WTC11 (cell line): ENCODE measurements around the gene FOXD1. TPM values are rescaled to one million over a fixed set of nuclear protein-coding genes. Genes with fewer than 3 reads are reported as not detected.

Source experiments
- ATAC-seq: fragments of 200-7000 bp; cut with Tn5 transposase; 2 replicates; pipeline ENCODE4 v1.10.0; 2021; ENCODE audit warnings: mild to moderate bottlenecking, moderate library complexity
- CTCF ChIA-PET: fragments of 300-600 bp; sonication (Branson Sonifier 250); formaldehyde crosslinking; loops from one replicate; lab custom pipeline; 2021; ENCODE audit warnings: antibody characterized with exemption; lab: Charles Lee
- POLR2A ChIA-PET: fragments of 350-600 bp; sonication (Branson Sonifier 250); formaldehyde crosslinking; loops from one replicate; lab custom pipeline; 2021; ENCODE audit warnings: antibody characterized with exemption; lab: Charles Lee
- DNase-seq: peaks from one replicate; pipeline ENCODE4 v3.0.0; 2021; ENCODE audit warnings: low spot score
- H3K27ac Mint-ChIP-seq: 2 replicates; pipeline ENCODE4 v1.8.0; 2021; ENCODE audit warnings: mixed read lengths
- H3K27me3 Mint-ChIP-seq: 2 replicates; pipeline ENCODE4 v1.8.0; 2021; ENCODE audit warnings: low read depth, mild to moderate bottlenecking, moderate library complexity, mixed read lengths
- H3K36me3 Mint-ChIP-seq: 2 replicates; pipeline ENCODE4 v1.8.0; 2021; ENCODE audit warnings: mixed read lengths
- H3K4me1 Mint-ChIP-seq: 2 replicates; pipeline ENCODE4 v1.8.0; 2022; ENCODE audit warnings: mixed read lengths
- H3K4me3 Mint-ChIP-seq: 2 replicates; pipeline ENCODE4 v1.8.0; 2021; ENCODE audit warnings: mild to moderate bottlenecking, moderate library complexity, mixed read lengths
- H3K9me3 Mint-ChIP-seq: 2 replicates; pipeline ENCODE4 v1.8.0; 2021; ENCODE audit warnings: mixed read lengths
- ATF1 ChIP-seq: sonication (generic); formaldehyde crosslinking; IDR thresholded peaks from 2 replicates; pipeline ENCODE4 v1.8.1; 2023; ENCODE audit warnings: mild to moderate bottlenecking, moderate library complexity, missing genetic modification reagents
- CREM ChIP-seq: sonication (generic); formaldehyde crosslinking; IDR thresholded peaks from 2 replicates; pipeline ENCODE4 v1.8.1; 2022; ENCODE audit warnings: mild to moderate bottlenecking, missing genetic modification reagents, moderate library complexity
- CTCF ChIP-seq: fragments of 200-600 bp; IDR thresholded peaks from 2 replicates; pipeline ENCODE4 v1.8.0; 2022; ENCODE audit warnings: antibody characterized with exemption
- E2F4 ChIP-seq: sonication (generic); formaldehyde crosslinking; IDR thresholded peaks from 2 replicates; pipeline ENCODE4 v1.8.1; 2022; ENCODE audit warnings: low read depth, mild to moderate bottlenecking, moderate library complexity, missing genetic modification reagents, borderline replicate concordance
- EMX1 ChIP-seq: fragments of 250-450 bp; sonication (Bioruptor Pico); IDR thresholded peaks from 2 replicates; pipeline ENCODE4 v1.8.0; 2021; ENCODE audit warnings: mild to moderate bottlenecking
- FOXK1 ChIP-seq: sonication (generic); formaldehyde crosslinking; IDR thresholded peaks from 2 replicates; pipeline ENCODE4 v1.8.0; 2022; ENCODE audit warnings: mild to moderate bottlenecking, moderate library complexity, missing genetic modification reagents
- JAZF1 ChIP-seq: fragments of 250-450 bp; sonication (Bioruptor Pico); IDR thresholded peaks from 2 replicates; pipeline ENCODE4 v1.9.0; 2021; ENCODE audit warnings: moderate library complexity, mild to moderate bottlenecking, inconsistent platforms
- JUN ChIP-seq: sonication (generic); formaldehyde crosslinking; IDR thresholded peaks from 2 replicates; pipeline ENCODE4 v1.8.0; 2023; ENCODE audit warnings: mild to moderate bottlenecking, missing genetic modification reagents
- KAT7 ChIP-seq: sonication (generic); formaldehyde crosslinking; IDR thresholded peaks from 2 replicates; pipeline ENCODE4 v1.8.1; 2023; ENCODE audit warnings: missing genetic modification reagents, mild to moderate bottlenecking, borderline replicate concordance
- NR3C1 ChIP-seq: sonication (generic); formaldehyde crosslinking; conservative IDR thresholded peaks from 2 replicates; pipeline ENCODE4 v1.8.1; 2023; ENCODE audit warnings: low read depth, mild to moderate bottlenecking, missing genetic modification reagents
- PRRX2 ChIP-seq: fragments of 250-450 bp; sonication (Bioruptor Pico); IDR thresholded peaks from 2 replicates; pipeline ENCODE4 v1.8.0; 2021; ENCODE audit warnings: mild to moderate bottlenecking
- SMAD3 ChIP-seq: sonication (generic); formaldehyde crosslinking; IDR thresholded peaks from 2 replicates; pipeline ENCODE4 v1.8.0; 2022; ENCODE audit warnings: missing genetic modification reagents, mild to moderate bottlenecking, borderline replicate concordance
- SMAD4 ChIP-seq: sonication (generic); formaldehyde crosslinking; IDR thresholded peaks from 2 replicates; pipeline ENCODE4 v1.8.0; 2022; ENCODE audit warnings: mild to moderate bottlenecking, missing genetic modification reagents
- TCF7 ChIP-seq: sonication (generic); formaldehyde crosslinking; IDR thresholded peaks from 2 replicates; pipeline ENCODE4 v1.8.0; 2022; ENCODE audit warnings: mild to moderate bottlenecking, low read depth, missing genetic modification reagents, moderate library complexity
- TP53 ChIP-seq: sonication (generic); formaldehyde crosslinking; IDR thresholded peaks from 2 replicates; pipeline ENCODE4 v1.8.1; 2023; ENCODE audit warnings: mild to moderate bottlenecking, missing genetic modification reagents
- total RNA-seq: library from RNA; stranded (reverse); gene quantifications from 3 replicates; pipeline ENCODE4 v1.2.3, GENCODE V29; 2021
- TF ChIP-seq, protein P1 (sequence below): sonication (generic); formaldehyde crosslinking; IDR thresholded peaks from 2 replicates; pipeline ENCODE4 v1.8.0; 2022; ENCODE audit warnings: mild to moderate bottlenecking, missing genetic modification reagents
- TF ChIP-seq, protein P2 (sequence below): sonication (generic); formaldehyde crosslinking; IDR thresholded peaks from 2 replicates; pipeline ENCODE4 v1.8.0; 2023; ENCODE audit warnings: missing genetic modification reagents, mild to moderate bottlenecking, borderline replicate concordance
- TF ChIP-seq, protein P3 (sequence below): sonication (generic); formaldehyde crosslinking; IDR thresholded peaks from 2 replicates; pipeline ENCODE4 v1.8.1; 2023; ENCODE audit warnings: mild to moderate bottlenecking, missing genetic modification reagents
- TF ChIP-seq, protein P4 (sequence below): sonication (generic); formaldehyde crosslinking; IDR thresholded peaks from 2 replicates; pipeline ENCODE4 v1.8.0; 2022; ENCODE audit warnings: mild to moderate bottlenecking, missing genetic modification reagents

The FOXD1 gene
- total RNA-seq, 1 experiment from 2014 or later: 10.3 TPM

DNA sequence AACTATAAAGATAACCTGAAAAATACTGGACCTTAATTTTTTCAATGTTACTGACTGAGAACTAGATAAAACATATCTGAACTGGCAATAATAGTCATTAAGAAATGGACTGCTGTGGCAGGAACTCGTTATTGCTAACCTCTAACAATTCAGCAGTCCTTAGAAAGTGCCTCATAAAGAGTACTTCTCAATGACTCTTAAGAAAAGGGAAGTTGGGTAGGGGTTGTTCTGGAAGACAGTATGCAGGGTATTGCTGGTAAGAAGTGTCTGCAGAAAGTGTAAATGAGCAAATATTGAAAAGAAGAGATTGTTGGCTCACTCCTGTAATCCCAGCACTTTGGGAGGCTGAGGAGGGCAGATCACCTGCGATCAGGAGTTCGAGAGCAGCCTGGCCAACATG is 27.9 kb downstream of the FOXD1 start:
- no peak overlapping the region for H3K27ac Mint-ChIP-seq
- POLR2A ChIA-PET: no interaction called here
- H3K9me3 Mint-ChIP-seq: 0 out of 2 replicates have a peak, but pooled peaks cover under 1% of the 10 kb centered on the region
- peaks cover 90% of the 10 kb centered on the region for H3K27me3 Mint-ChIP-seq
- H3K4me3 Mint-ChIP-seq: peak overlapping the region; percentile 69
- peaks cover 19% of the 10 kb centered on the region for H3K4me1 Mint-ChIP-seq
- DNase-seq: no peak
- CTCF ChIA-PET: interaction anchor here (0.7 to 4.6 kb wide), 10 partner anchors 17 to 205 kb away, joined by 3 to 28 read pairs (median 6); no protein-coding TSS in a partner anchor
- no peaks in the 10 kb centered on the region for H3K36me3 Mint-ChIP-seq
- TF ChIP-seq E2F4 (no peak), JUN (CRISPR knock-in tag) (no peak), ATF1 (CRISPR knock-in tag) (no peak), SMAD4 (CRISPR knock-in tag) (no peak)
- TF ChIP-seq, protein P1, sequence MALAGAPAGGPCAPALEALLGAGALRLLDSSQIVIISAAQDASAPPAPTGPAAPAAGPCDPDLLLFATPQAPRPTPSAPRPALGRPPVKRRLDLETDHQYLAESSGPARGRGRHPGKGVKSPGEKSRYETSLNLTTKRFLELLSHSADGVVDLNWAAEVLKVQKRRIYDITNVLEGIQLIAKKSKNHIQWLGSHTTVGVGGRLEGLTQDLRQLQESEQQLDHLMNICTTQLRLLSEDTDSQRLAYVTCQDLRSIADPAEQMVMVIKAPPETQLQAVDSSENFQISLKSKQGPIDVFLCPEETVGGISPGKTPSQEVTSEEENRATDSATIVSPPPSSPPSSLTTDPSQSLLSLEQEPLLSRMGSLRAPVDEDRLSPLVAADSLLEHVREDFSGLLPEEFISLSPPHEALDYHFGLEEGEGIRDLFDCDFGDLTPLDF (CRISPR knock-in tag): no peak
- TF ChIP-seq, all 79 proteins: peak for 0
- no peak for ATAC-seq

DNA sequence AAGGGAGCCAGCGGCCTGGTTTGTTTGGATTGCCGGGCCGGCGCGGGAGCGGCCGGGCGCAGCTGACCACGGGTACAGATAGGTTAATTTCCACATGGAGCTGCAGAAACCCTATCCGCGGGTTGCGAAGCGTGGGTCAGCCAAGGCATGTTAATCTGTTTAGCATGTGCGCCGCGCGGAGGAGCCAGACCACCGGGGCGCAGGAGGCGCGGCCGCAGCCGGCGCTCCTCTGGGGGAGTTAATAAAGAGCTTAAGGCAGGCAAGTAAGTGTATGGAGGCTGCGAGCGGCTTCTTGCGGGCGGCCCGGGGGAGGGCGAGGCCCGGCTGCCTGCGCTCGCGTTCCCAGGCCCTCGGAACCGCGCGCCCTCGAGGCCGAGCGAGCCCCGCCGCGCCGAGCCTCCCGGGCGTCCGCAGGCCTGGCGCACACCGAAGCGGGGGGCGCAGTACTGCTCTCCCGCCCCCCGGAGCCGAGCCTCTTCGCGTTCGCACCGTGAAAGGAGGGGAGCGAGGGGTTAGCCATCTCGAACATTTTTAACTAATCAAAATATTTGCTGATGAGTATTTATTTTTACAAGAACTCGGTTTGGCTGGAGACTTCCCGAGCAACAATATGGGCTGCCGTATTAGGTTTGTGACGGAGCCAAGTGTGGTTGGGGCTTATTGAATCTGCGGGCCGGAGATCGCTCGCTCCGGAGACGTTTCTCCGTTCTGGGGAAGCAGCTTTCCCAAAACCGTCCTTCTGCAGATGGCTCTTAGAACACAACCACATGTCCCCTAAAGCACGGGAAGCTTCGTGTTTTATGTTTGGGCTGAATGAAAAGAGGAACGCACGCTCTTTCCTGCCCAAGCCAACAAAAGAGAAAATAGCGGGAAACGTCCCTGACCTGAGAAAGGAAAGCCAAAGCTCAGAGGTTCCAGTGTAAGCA is 28.8 kb downstream of the FOXD1 start:
- TF ChIP-seq EMX1 (CRISPR knock-in tag) (no peak), NR3C1 (CRISPR knock-in tag) (no peak), KAT7 (CRISPR knock-in tag) (no peak), PRRX2 (CRISPR knock-in tag) (no peak), FOXK1 (CRISPR knock-in tag) (no peak), CTCF (no peak), TCF7 (CRISPR knock-in tag) (no peak), SMAD3 (CRISPR knock-in tag) (no peak), CREM (0 out of 2 replicates have a peak, but pooled peaks have one; percentile 20), JAZF1 (no peak), TP53 (CRISPR knock-in tag) (no peak)
- TF ChIP-seq, protein P2, sequence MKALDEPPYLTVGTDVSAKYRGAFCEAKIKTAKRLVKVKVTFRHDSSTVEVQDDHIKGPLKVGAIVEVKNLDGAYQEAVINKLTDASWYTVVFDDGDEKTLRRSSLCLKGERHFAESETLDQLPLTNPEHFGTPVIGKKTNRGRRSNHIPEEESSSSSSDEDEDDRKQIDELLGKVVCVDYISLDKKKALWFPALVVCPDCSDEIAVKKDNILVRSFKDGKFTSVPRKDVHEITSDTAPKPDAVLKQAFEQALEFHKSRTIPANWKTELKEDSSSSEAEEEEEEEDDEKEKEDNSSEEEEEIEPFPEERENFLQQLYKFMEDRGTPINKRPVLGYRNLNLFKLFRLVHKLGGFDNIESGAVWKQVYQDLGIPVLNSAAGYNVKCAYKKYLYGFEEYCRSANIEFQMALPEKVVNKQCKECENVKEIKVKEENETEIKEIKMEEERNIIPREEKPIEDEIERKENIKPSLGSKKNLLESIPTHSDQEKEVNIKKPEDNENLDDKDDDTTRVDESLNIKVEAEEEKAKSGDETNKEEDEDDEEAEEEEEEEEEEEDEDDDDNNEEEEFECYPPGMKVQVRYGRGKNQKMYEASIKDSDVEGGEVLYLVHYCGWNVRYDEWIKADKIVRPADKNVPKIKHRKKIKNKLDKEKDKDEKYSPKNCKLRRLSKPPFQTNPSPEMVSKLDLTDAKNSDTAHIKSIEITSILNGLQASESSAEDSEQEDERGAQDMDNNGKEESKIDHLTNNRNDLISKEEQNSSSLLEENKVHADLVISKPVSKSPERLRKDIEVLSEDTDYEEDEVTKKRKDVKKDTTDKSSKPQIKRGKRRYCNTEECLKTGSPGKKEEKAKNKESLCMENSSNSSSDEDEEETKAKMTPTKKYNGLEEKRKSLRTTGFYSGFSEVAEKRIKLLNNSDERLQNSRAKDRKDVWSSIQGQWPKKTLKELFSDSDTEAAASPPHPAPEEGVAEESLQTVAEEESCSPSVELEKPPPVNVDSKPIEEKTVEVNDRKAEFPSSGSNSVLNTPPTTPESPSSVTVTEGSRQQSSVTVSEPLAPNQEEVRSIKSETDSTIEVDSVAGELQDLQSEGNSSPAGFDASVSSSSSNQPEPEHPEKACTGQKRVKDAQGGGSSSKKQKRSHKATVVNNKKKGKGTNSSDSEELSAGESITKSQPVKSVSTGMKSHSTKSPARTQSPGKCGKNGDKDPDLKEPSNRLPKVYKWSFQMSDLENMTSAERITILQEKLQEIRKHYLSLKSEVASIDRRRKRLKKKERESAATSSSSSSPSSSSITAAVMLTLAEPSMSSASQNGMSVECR (CRISPR knock-in tag): 0 out of 2 replicates have a peak, but pooled peaks have one; percentile 38
- TF ChIP-seq, protein P3, sequence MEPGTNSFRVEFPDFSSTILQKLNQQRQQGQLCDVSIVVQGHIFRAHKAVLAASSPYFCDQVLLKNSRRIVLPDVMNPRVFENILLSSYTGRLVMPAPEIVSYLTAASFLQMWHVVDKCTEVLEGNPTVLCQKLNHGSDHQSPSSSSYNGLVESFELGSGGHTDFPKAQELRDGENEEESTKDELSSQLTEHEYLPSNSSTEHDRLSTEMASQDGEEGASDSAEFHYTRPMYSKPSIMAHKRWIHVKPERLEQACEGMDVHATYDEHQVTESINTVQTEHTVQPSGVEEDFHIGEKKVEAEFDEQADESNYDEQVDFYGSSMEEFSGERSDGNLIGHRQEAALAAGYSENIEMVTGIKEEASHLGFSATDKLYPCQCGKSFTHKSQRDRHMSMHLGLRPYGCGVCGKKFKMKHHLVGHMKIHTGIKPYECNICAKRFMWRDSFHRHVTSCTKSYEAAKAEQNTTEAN (CRISPR knock-in tag): no peak
- TF ChIP-seq, protein P4, sequence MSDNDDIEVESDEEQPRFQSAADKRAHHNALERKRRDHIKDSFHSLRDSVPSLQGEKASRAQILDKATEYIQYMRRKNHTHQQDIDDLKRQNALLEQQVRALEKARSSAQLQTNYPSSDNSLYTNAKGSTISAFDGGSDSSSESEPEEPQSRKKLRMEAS (CRISPR knock-in tag): peak; percentile 47; the same call in 1 of the 2 replicates
- CTCF ChIA-PET: interaction anchor here (0.7 to 4.6 kb wide), 18 partner anchors 12 to 204 kb away, joined by 3 to 28 read pairs (median 4); partner anchors contain the start of gene FOXD1

More for the DNA sequence above, 28.8 kb downstream of the FOXD1 start:
- Mint-ChIP-seq H3K4me3 (peak overlapping the region; percentile 69), H3K36me3 (0 out of 2 replicates have a peak, but pooled peaks cover 3% of the 10 kb centered on the region), H3K27ac (no peak overlapping the region), H3K27me3 (peaks cover 91% of the 10 kb centered on the region), H3K4me1 (peaks cover 19% of the 10 kb centered on the region), H3K9me3 (peaks cover 8% of the 10 kb centered on the region)
- ATAC-seq (peak; percentile 68), DNase-seq (peak; percentile 52)
- POLR2A ChIA-PET: interaction anchor here (0.7 to 1.2 kb wide), 3 partner anchors 16 to 31 kb away, joined by 3 to 4 read pairs (median 3); partner anchors contain the start of gene FOXD1
